Melanocyte of skin (primary cell): ENCODE data around the gene DAP3. TPM values are rescaled to one million over a fixed set of nuclear protein-coding genes. Genes with fewer than 3 reads are reported as not detected.

Experiments used
- total RNA-seq, 2 donors: library from RNA; depleted of rRNA; stranded (reverse); fragments of >200 nt; gene quantifications; 2 replicates each; pipeline ENCODE4 v1.2.3, GENCODE V29; 2012

Gene DAP3
- total RNA-seq, result 100 to 1,000 TPM in 1 of 2 donors, 10 to 100 TPM in 1; 65.7 to 100 TPM

GRCh38 chr1:155689081-155689607 is at the start of gene DAP3:
DAP3 (plus strand) TSS chr1:155689091; CDS start chr1:155709780, 20,689 bp downstream.

GRCh38 chr1:155688324-155689080 is 389 bp upstream of the DAP3 start, which contains the start of gene YY1AP1:
YY1AP1 (minus strand) TSS chr1:155688774; CDS start chr1:155680436, 8,338 bp downstream.

Other genes starting within 250 kb of the DAP3 start
- 10 to 100 TPM; 19.6 to 23.3 TPM for gene ASH1L, start 126.3 kb upstream of the DAP3 start, total RNA-seq
- 10 to 100 TPM; 17.6 to 31.0 TPM for gene MSTO1, start 78.9 kb upstream of the DAP3 start, total RNA-seq
- gene YY1AP1, start 317 bp upstream of the DAP3 start, total RNA-seq, result 10 to 100 TPM; 50.3 to 54.4 TPM
- gene GON4L, start 168.1 kb downstream of the DAP3 start, total RNA-seq, result 10 to 100 TPM; 30.6 to 31.6 TPM
- gene SYT11, start 170.5 kb downstream of the DAP3 start, total RNA-seq, result 10 to 100 TPM; 19.0 to 21.0 TPM
- 10 to 100 TPM; 48.0 to 50.6 TPM for gene RIT1, start 222.3 kb downstream of the DAP3 start, total RNA-seq
- gene KHDC4, start 245.3 kb downstream of the DAP3 start, total RNA-seq, result 10 to 100 TPM; 30.6 to 35.6 TPM